HG02885 (cell line): ENCODE results near the gene ASAP3.
"Not testable (repeated sequence)": the region's sequence is repeated elsewhere in the genome, so short reads cannot be mapped to it uniquely, and the experiment has no call there.

Source experiments
- ATAC-seq: cut with Tn5 transposase; IDR thresholded peaks from one replicate; pipeline ENCODE4 v1.9.1; 2021; ENCODE audit warnings: mild to moderate bottlenecking; ENCODE audit not compliant: unreplicated experiment, poor library complexity

ASAP3 gene

DNA sequence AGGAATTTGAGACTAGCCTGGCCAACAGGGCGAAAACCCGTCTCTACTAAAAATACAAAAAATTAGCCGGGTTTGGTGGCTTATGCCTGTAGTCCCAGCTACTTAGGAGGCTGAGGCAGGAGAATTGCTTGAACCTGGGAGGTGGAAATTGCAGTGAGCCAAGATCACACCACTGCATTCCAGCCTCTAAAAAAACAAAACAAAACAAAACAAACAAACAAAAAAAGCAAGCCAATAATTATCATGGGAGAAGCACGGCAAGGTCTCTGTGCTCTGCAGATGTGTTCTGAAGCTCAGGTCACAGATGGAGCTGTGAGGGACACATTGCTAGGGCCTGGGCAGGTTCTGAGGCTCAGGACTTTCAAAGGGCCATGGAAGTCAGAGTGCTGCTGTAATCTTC, 103.7 kb downstream of the ASAP3 start:
- not testable (repeated sequence) for ATAC-seq
